ENCODE data around the gene OR4C15. TPM values are rescaled to one million over a fixed set of nuclear protein-coding genes. Genes with fewer than 3 reads are reported as not detected.

The OR4C15 gene
- not detected for total RNA-seq

GRCh38 chr11:55554169-55554568, at the start of gene OR4C15:
Gene OR4C15 (plus strand): TSS chr11:55554469. CDS start chr11:55554469, 0 bp downstream.

DNA sequence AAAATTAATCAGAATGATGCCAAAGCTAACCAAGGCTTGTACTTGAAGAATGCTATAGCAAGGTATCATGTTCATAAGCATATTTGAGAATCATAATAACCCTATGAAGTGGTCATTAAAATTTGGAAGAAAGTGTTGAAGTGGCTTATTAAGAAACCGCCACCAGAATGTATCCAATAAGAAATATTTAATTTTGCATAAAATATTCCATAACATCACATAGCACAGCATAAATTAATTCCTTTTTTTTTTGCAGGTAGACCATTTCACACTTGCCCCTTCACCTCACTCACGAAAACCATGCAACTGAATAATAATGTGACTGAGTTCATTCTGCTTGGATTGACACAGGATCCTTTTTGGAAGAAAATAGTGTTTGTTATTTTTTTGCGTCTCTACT, 17.6 kb downstream of the OR4C15 start, which contains the start of gene OR4C16:
Gene OR4C16 (plus strand): TSS at position 301 of the 400 bp plus-strand sequence. CDS start 0 bp downstream, at position 301.

Other genes starting within 250 kb of the OR4C15 start
- not detected for gene OR4A16, start 211.3 kb upstream of the OR4C15 start, total RNA-seq
- gene OR4A15, start 186.5 kb upstream of the OR4C15 start, total RNA-seq = not detected
- not detected for gene OR4C16, start 17.7 kb downstream of the OR4C15 start, total RNA-seq
- not detected for gene OR4C11, start 53.2 kb downstream of the OR4C15 start, total RNA-seq
- gene OR4P4, start 80.6 kb downstream of the OR4C15 start, total RNA-seq = not detected
- not detected for gene OR4S2, start 93.9 kb downstream of the OR4C15 start, total RNA-seq
- not detected for gene OR4C6, start 107.7 kb downstream of the OR4C15 start, total RNA-seq
- not detected for gene OR5D13, start 219.0 kb downstream of the OR4C15 start, total RNA-seq
- not detected for gene OR5D14, start 241.1 kb downstream of the OR4C15 start, total RNA-seq

Data from activated naive CD4-positive, alpha-beta T cell treated with anti-CD3 and anti-CD28 coated beads, Interleukin-2, amount 10 ng/mL, durations not matched to agents 5 hours and 36 hours (primary cell).